Measurements from ENCODE around the gene RELCH.
"Not testable (repeated sequence)": the region's sequence is repeated elsewhere in the genome, so short reads cannot be mapped to it uniquely, and the experiment has no call there.

RELCH gene, protein sequence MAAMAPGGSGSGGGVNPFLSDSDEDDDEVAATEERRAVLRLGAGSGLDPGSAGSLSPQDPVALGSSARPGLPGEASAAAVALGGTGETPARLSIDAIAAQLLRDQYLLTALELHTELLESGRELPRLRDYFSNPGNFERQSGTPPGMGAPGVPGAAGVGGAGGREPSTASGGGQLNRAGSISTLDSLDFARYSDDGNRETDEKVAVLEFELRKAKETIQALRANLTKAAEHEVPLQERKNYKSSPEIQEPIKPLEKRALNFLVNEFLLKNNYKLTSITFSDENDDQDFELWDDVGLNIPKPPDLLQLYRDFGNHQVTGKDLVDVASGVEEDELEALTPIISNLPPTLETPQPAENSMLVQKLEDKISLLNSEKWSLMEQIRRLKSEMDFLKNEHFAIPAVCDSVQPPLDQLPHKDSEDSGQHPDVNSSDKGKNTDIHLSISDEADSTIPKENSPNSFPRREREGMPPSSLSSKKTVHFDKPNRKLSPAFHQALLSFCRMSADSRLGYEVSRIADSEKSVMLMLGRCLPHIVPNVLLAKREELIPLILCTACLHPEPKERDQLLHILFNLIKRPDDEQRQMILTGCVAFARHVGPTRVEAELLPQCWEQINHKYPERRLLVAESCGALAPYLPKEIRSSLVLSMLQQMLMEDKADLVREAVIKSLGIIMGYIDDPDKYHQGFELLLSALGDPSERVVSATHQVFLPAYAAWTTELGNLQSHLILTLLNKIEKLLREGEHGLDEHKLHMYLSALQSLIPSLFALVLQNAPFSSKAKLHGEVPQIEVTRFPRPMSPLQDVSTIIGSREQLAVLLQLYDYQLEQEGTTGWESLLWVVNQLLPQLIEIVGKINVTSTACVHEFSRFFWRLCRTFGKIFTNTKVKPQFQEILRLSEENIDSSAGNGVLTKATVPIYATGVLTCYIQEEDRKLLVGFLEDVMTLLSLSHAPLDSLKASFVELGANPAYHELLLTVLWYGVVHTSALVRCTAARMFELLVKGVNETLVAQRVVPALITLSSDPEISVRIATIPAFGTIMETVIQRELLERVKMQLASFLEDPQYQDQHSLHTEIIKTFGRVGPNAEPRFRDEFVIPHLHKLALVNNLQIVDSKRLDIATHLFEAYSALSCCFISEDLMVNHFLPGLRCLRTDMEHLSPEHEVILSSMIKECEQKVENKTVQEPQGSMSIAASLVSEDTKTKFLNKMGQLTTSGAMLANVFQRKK

DNA sequence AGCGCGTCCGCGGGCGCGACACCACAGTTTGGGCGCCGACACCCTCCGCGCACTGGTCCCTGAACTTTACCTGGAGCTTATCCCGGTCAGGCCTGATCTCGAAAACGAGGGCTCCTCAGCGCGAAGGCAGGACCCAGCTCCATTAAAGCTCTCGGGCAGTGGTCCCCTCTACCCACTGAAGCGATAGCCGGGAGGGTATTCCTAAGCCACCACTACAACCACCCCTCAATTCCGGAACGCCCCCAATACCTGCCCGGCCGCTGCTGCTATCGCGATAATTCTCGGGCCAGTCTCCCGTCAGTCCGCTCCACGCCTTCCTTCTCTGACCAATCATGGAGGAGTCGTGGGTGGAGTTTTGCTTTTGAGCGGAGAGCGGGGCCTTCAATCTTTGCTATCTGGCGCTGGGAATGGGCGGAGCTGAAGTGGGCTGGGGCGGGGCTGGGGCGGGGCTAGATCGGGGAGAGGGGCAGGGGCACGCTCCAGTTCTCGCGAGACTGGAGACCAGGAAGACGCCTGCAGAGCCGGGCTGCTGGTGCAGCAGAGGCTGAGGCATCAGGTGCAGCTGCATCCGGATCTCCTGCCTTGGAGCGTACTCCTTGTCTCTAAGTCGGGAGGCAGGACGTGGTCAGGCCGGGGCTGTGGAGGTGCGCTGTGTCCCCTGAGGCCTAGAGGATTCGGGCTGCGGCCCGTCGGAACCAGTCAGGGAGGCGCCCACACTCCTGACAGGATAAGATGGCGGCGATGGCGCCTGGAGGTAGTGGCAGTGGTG lies at the start of gene RELCH, which contains the start of gene PIGN:
TSS of gene RELCH (plus strand) at position 482 of the 769 bp plus-strand sequence. CDS start at position 733, 251 bp downstream.
TSS of gene PIGN (minus strand) at position 283 of the 769 bp plus-strand sequence. CDS start 25,703 bp downstream, outside the sequence.
- DNase-seq (ENCODE audit: low read depth in 2 of 2) = peak; percentile 70 to 91

DNA sequence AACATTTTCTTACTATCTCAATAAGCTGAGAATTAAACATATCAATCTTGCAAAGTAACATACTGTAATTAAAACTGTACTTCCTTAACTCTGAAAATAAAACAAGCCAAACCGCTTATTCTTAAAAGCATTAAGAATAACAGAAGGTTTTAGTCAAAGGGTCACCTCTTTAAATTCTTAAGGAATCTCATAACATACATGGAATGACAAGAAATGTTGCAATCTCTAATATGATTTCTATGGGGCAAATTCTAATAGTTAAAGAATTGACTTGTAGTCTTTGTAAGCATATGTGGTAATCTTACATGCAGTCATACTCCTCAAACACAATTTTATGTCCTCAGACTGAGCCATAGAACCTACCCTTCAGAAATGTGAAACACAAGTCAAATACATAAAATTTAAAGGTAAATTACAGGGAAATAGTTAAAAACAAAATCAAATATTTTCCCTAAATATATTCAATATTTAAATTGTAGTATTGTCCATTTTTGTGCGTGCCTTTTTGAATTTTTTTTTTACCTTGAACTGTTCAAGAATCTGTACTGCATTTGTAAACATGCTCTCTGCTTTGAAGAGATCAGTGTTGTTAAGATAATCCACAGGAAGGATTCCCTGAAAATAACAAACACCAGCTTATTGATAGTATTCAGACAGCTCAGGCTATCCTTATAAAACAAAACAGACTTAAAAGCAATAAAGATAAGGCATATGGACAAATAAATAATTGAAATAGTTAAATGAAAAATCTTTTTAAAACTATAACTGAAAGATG lies 48.4 kb upstream of the RELCH start:
- no peak for DNase-seq (ENCODE audit: low read depth in 2 of 2)

DNA sequence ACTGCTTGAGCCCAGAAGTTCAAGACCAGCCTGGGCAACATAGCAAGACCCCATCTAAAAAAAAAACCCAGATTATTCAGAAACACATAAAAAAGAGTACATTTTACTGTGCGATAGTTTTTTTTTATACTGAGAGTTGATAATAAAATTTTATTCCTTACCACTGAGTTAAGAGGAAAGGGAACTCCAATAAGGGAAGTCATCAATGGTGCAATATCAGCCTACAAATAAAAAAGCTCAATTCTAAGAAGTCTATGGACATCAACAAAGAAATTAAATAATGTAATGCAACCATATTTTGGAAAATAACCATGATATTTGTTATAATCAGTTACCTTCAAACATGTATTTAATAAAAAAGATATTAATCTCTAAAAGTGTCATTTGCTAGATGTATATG lies 46.8 kb upstream of the RELCH start:
- no peak for DNase-seq (ENCODE audit: low read depth in 2 of 2)

DNA sequence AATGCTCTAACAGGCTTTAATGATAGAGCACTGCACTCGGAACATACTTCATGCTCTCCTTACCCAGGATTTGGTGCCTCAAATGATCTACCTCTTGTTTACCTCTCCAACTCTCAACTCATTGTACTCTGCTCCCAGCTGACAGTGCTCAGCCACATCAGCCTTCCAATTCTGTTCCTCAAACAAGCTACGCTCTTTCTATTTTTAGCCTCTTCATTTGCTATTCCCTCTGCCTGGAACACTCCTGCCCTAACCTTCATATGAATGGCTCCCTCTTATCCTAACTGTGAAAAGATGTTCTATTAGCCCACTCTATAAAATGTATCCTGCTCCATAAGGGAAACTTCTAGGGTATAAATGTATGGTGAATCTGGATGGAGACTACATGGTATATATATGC lies 42.7 kb upstream of the RELCH start:
- no peak for DNase-seq (ENCODE audit: low read depth in 2 of 2)

DNA sequence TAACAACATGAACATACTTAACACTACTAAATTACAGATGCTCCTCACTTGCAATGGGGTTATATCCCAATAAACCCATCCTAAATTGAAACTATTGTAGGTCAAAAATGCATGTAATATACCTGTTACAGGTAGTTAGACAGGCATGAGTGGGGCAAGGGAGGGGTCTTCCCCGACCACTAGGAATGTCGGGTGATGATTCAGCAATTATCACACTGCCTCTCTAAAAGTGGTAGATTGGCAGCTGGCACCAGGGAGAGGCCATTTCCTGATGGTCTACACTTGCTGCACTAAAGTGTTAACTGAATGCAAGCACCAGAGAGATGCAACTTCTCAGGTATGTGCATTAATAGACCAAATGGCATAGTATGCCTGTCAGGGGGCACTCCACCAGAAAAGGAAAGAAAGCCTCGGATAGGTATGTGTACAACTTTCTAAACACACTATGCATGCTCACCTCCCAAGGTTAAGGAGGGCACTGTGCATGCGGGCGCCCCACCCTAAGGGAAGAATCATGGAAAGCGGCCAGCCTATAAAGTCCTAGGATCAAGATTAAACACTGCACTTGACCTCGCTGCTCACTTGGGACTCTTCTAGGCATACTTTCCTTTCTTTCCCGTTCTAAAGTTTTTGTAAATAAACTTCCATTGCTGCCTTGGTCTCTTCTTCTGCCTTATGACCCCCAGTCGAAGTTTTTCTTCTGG lies 35.8 kb upstream of the RELCH start:
- DNase-seq (ENCODE audit: low read depth in 2 of 2) = no peak

DNA sequence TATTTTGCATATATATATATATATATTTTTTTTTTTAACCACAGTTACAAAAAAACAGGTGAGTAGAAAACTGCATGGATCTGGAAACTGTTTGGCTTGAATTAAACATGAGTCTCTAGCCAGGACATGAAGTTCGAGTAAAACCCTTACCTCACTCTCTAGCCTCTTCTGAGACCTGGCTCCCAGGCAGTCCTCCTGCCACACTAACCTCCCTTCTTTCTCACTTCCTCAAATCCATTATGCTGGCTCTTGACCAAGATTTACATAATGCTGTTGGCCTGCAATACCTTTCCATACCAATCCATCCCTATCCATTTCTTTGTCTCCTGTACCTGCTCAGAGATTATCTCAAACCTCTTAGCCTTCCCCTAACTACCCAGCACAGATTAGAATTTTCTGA lies 34.2 kb upstream of the RELCH start:
- DNase-seq (ENCODE audit: low read depth in 2 of 2) = no peak

DNA sequence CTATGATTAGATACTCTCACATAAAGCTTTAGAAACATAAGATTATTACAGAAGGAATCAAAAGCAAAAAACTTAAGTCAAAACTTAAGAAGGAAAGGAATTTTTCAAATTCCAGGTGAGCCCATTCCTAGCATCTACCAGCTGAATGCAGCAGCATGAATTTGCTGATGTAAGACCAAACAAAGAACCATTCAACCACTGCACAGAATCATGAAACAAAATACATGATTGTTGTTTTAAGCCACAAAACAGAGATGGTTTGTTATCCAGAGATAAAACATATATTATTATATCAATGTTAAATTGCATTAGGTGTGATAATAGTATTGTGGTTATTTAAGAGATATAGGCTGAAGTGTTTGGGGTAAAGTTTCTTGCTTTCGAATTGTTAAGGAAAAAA lies 29.2 kb upstream of the RELCH start:
- DNase-seq (ENCODE audit: low read depth in 2 of 2) = no peak

DNA sequence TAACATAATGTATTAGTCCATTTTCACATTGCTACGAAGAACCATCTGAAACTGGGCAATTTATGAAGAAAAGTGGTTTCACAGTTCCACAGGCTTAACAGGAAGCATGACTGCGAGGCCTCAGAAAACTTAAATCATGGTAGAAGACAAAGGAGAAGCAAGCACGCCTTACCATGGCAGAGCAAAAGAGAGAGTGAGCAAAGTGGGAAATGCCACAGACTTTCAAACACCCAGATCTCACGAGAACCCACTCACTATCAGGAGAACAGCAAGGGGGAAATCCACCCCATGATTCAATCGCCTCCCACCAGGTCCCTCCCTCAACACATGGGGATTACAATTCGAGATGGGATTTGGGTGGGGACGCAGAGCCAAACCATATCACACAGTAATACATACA lies 22.7 kb upstream of the RELCH start:
- no peak for DNase-seq (ENCODE audit: low read depth in 2 of 2)

DNA sequence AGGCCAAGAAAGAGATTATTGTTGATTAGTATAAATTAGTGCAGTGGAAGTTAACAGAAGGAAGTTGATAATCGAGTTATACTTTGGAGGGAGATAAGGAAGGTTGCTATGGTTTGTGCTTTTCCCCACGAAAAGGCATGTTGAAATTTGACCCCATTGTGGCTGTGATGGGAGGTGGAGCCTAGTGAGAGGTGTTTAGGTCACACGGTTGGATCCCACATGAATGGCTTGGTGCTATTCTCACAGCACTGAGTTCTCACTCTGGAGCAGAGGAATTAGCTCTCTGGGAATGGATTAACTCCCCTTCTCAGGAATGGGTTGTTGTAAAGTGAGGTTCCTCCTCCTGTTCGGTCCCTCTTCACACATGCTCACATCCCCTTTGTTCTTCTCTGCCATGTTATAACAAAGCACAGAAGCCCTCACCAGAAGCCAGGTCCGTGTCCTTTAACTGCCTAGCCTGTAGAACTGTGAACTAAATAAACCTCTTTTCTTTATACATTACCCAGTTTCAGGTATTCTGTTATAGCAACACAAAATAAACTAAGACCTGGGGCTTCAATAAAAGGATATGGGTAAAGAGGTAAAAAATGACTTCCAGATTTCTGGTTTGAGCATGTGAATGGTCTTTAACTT lies 22.1 kb upstream of the RELCH start:
- no peak for DNase-seq (ENCODE audit: low read depth in 2 of 2)

DNA sequence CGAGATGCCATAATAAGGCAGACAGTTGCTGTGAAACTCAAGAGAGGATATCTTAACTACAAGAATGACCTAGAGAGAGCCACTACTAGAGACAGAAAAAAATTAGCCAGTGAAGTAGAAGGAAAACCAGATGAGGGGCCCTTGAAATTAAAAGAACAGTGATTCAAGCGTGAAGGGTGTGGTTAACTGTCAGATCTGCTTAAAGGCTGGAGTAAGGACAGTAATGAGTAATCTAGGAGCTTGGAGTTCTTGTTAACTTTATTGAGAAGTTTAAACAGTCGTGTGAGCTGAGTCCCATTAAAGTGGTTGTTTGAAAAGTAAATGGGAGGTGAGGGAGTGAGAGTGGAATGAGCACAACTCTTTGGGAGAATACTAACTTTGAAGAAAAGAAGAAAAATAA lies 21.5 kb upstream of the RELCH start:
- no peak for DNase-seq (ENCODE audit: low read depth in 2 of 2)

DNA sequence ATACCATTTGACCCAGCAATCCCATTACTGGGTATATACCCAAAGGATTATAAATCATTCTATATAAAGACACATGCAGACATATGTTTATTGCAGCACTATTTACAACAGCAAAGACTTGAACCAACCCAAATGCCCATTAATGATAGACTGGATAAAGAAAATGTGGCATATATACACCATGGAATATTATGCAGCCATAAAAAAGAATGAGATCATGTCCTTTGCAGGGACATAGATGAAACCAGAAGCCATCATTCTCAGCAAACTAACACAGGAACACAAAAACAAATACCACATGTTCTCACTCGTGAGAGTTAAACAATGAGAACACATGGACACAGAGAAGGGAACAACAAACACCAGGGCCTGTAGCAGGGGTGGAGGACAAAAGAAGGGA lies 20.5 kb upstream of the RELCH start:
- not testable (repeated sequence) for DNase-seq (ENCODE audit: low read depth in 2 of 2)

DNA sequence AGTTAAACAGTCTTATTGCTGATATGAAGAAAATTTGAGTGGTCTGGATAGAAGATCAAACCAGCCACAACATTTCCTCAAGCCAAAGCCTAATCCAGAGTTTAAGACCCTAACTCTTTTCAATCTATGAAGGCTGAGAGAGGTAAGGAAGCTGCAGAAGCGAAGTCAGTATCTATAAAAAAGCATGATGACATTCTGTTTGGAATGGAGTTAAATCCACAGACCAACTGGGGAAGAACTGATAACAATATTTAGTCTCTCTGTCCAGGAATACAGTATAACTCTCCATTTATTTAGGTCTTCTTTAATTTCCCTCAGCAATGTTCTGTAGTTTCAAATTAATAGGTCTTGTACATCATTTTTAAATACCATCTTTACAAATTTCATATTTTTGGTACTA lies 16.2 kb upstream of the RELCH start:
- DNase-seq (ENCODE audit: low read depth in 2 of 2) = no peak

DNA sequence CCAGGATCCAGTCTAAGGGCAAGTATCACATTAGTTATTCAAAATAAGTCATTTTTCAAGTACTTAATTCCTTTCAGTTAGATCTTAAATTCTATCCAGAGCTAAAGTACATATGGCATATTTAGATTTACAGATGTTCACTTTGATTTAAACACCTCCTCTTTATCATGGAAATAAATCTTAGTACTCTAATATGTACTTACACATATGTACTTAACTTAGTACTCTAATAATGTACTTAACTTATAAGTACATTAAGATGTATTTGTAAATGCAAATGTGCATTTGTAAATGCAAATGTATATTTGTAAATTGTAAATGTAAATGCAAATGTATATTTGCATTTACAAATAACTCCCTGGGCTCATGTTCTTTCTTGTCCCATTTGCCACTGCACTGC lies 14.8 kb upstream of the RELCH start:
- DNase-seq (ENCODE audit: low read depth in 2 of 2) = no peak

DNA sequence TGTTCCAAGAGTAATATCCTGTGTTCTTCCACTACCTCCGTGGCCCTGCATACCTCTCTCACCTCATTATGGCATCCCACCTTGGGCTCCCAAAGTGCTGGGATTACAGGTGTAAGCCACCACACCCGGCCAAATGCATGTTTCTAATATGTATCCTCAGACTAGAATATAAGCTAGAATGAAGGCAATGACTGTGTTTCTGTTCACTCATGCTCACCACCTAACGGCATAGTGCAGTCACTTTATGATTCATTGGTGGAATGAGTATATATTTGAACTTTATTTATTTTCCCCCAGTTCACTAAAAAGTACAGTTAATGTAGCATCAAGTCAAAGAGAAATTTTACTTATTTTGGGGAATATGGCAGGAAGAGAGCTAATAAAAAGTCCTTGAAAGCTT lies 11.5 kb upstream of the RELCH start:
- DNase-seq (ENCODE audit: low read depth in 2 of 2) = no peak

DNA sequence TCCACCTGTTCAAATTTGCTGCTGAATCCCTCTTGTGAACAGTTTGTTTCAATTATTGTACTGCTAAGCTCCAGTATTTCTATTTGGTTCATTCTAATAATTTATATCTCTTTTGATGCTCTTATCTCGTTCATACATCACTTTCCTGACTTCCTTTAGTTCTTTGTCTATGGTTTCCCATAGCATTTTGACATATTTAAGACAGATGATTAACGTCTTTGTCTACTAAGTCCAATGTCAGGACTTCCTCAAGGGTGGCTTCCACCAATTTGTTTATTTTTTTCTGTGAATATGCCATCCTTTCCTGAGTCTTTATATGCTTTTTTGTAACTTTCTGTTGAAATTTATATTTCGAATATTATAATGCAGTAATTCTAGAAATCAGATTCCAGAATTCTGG lies 9.8 kb upstream of the RELCH start:
- DNase-seq (ENCODE audit: low read depth in 2 of 2) = no peak

DNA sequence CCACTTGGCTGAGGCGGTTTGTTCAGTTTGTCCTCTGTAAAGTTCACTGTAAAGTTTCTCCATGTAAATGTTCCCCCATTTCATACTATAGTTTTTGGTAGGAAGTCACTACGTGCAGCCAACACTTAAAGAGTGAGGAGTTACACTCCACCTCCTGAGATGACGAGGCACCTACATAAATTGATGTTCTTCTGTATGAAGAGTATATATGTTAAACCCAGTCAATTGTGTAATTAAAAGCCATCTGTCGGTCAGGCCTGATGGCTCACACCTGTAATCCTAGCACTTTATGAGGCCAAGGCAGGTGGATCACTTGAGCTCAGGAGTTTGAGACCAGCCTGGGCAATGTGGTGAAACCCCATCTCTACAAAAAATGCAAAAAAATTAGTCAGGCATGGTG lies 7.8 kb upstream of the RELCH start:
- no peak for DNase-seq (ENCODE audit: low read depth in 2 of 2)

DNA sequence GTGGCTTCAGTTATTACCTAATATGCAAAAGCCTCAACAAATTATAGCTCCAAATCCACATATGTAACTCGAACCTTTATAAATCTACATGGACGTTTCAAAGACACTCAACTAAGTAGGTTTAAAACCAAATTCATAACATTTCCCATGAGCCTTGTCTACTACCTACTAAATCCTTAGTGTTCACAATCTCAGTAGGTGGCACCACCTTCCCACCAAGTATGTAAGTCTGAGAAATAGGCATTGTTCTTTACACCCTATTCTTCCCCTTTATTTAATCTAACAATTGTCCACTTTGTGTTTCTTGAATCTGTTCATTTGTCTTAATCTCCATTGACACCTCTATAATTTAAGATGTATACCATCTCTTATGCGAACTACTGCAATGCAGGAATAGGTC lies 4.8 kb upstream of the RELCH start:
- DNase-seq (ENCODE audit: low read depth in 2 of 2) = no peak

DNA sequence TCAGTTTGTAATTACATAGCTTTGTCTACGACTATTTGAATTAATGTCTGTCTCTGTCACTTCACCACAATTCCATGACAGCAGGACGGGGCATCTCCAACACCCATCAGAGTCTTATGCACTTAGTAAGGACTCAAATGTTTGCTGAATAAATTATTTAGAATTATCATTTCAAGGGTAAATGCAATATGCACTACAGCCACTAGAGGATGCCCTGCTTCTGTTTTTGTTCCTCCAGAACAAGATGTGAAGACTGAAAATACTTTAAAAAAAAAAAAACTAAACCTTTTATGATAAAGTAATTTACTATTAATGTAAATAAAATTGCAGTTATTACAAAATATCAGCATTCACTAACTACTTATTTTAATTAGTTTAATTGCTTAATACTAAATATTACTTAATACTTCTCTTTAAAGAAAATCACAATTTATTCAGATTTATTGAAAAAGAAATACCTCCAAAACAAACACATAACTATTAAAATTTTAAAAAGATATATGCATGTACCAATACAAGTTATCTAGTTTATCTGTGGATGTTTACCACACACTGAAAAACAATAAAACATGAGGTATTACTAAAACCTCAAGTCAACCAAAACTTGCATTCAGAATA lies 3.4 kb upstream of the RELCH start:
- DNase-seq (ENCODE audit: low read depth in 2 of 2) = no peak

DNA sequence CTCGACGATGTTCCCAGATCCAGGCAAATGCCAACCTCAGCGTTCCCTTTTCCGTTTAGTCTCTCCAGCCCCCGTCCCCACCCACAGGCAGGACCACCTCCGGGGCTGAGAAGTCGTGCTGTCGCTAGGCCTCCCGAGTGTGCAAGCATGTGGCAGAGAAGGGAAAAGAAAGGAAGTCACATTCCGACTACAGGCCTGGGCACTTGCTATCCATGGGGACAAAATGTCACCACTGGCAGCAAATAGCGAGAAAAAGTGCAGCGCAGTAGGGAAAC lies 619 bp upstream of the RELCH start:
- no peak for DNase-seq (ENCODE audit: low read depth in 2 of 2)

Measured in stimulated activated CD4-positive, alpha-beta T cell treated with anti-CD3 and anti-CD28 coated beads, Interleukin-1b, Interleukin-23, amount 100 ng/mL, for 1 hour (primary cell).